Panc1 (cell line): ENCODE data around the gene CDCA4.

Source experiments
- POLR2AphosphoS5 ChIP-seq: IDR thresholded peaks from 2 replicates; pipeline ENCODE4 v1.6.1; 2012; ENCODE audit warnings: mild to moderate bottlenecking, low read depth, low read length, moderate library complexity
- TF ChIP-seq, protein P1 (sequence below): fragments of 450-650 bp; IDR thresholded peaks from 2 replicates; pipeline ENCODE4 v1.5.1; 2017; ENCODE audit warnings: mild to moderate bottlenecking

DNA sequence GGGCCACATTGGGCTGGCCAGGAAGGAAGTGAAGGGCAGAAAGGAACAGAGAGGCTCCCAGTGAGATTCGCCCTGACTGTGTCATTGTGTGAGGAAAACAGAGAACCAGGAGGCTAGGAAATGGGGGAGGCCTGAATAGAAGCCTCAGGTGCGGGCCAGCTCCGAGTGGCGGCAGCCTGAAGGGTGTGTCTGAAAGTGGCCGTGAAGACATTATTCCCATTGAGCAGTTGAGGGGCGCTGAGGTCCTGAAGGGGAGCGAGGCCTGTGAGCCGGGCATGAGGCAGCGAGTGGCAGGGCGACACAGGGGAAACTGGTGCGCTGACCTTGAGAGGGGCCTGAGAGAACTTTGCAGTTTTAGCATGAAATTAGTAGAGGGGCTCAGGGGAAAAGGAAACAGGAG is 28.4 kb downstream of the CDCA4 start:
- TF ChIP-seq, protein P1, sequence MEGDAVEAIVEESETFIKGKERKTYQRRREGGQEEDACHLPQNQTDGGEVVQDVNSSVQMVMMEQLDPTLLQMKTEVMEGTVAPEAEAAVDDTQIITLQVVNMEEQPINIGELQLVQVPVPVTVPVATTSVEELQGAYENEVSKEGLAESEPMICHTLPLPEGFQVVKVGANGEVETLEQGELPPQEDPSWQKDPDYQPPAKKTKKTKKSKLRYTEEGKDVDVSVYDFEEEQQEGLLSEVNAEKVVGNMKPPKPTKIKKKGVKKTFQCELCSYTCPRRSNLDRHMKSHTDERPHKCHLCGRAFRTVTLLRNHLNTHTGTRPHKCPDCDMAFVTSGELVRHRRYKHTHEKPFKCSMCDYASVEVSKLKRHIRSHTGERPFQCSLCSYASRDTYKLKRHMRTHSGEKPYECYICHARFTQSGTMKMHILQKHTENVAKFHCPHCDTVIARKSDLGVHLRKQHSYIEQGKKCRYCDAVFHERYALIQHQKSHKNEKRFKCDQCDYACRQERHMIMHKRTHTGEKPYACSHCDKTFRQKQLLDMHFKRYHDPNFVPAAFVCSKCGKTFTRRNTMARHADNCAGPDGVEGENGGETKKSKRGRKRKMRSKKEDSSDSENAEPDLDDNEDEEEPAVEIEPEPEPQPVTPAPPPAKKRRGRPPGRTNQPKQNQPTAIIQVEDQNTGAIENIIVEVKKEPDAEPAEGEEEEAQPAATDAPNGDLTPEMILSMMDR: no peak
- no peak for TF ChIP-seq POLR2AphosphoS5
